ENCODE data around the gene NKAIN2.

DNA sequence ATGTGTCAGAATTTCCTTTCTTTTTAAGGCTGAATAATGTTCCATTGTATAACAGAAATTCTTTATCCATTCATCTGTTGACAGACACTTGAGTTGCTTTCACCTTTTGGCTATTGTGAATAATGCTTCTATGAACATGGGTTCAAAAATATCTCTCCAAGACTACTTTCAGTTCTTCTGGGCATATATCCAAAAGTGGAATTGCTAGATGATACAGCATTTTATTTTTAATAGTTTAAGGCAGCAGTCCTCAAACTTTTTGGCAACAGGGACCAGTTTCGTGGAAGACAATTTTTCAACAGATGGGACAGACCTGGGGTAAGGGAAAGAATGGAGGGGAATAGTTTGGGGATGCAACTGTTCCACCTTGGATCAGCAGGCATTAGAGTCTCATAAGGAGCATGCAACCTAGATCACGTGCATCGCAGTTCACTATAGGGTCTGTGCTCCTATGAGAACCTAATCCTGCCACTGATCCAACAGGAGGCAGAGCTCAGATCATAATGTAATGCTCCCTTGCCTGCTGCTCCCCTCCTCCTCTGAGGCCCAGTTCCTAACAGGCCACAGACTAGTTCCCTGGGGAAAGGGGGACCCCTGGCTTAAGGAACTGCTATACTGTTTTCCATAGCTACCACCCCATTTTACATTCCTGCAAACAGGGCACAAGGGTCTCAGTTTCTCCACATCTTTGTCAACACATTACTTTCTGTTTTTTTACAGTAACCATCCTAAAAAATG lies 918.6 kb downstream of the NKAIN2 start:
- TF ChIP-seq, protein P1, sequence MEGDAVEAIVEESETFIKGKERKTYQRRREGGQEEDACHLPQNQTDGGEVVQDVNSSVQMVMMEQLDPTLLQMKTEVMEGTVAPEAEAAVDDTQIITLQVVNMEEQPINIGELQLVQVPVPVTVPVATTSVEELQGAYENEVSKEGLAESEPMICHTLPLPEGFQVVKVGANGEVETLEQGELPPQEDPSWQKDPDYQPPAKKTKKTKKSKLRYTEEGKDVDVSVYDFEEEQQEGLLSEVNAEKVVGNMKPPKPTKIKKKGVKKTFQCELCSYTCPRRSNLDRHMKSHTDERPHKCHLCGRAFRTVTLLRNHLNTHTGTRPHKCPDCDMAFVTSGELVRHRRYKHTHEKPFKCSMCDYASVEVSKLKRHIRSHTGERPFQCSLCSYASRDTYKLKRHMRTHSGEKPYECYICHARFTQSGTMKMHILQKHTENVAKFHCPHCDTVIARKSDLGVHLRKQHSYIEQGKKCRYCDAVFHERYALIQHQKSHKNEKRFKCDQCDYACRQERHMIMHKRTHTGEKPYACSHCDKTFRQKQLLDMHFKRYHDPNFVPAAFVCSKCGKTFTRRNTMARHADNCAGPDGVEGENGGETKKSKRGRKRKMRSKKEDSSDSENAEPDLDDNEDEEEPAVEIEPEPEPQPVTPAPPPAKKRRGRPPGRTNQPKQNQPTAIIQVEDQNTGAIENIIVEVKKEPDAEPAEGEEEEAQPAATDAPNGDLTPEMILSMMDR (IDR thresholded peaks at IDR 0.05) = no peak
- TF ChIP-seq POLR2A (IDR thresholded peaks at IDR 0.05) = no peak
